HG03575 (cell line): ENCODE results near the gene C15orf61.

Experiments used
- ATAC-seq: cut with Tn5 transposase; IDR thresholded peaks from one replicate; pipeline ENCODE4 v1.9.1; 2021; ENCODE audit not compliant: unreplicated experiment, insufficient number of reproducible peaks, low FRiP score; ENCODE audit errors: extremely low read depth

Gene C15orf61

DNA sequence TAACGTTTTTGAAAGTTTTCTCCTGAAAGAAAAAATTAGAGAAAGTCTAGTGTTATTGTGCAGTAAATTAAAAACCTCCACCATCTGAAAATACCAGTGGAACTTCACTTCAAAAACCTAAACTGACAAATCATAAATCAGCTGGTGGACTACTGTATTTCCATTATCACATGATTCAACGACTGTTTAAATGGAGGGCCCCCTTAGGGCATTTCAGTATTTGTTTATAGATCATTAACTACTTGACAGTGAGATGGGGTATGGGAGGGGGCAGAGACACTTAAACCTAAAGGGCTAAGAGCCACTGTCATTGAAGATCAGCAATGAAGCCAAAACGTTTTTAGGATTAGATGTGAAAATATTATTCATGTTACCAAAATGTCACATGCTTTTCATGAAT, 8.8 kb upstream of the C15orf61 start:
- no peak for ATAC-seq

DNA sequence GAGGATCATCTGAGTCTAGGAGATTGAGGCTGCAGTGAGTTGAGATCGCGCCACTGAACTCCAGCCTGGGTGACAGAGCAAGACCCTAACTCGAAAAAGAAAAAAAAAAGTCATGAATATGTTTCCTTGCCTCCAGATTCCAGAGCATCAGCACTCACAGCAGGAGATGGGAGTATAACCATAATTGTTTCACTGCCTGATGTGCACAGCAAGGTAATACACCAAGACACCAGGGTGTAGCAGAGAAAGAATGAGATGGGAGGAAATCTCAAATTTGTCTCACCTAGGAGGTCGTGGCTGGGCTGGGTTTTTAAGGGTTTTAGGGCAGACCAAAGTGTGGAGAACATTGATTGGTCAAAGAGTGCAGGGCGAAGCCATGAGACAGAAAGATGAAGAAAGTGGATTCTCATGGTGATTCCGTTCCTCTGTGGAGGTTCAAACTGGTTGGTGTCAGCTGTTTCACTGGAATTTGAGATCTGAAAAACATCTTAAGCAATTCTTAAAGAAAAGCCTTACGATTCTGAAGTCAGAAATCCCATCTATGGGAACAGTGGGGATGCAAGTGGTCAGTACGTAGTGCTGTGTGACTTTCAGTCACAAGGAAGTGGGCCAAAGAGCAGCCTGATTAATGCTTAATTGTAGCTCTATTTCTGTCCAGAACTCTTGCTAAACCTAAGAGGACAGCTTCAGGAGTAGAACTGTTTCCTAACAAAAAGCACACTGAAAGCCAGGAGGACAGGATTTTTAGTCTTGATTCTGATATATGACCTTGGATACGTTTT, 7.8 kb upstream of the C15orf61 start:
- ATAC-seq: no peak

DNA sequence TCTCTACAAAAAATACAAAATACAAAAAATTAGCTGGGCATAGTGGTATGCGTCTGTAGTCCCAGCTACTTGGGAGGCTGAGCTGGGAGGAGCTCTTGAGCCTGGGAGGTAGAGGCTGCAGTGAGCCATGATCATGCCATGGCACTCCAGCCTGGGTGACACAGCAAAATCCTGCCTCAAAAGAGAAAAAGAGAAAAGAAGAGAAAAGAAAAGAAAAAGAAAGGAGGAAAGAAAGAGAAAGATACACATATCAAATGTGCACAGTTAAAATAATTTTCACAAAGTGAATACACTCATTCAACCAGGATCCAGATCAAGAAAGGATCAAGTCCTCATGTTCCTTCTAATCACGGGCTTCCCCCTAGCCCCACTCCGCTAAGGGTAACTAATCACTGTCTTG, 5.8 kb upstream of the C15orf61 start:
- no peak for ATAC-seq

- ATAC-seq: no peak
Observed at GRCh38 chr15:67515557-67515956, 5.4 kb upstream of the C15orf61 start.

DNA sequence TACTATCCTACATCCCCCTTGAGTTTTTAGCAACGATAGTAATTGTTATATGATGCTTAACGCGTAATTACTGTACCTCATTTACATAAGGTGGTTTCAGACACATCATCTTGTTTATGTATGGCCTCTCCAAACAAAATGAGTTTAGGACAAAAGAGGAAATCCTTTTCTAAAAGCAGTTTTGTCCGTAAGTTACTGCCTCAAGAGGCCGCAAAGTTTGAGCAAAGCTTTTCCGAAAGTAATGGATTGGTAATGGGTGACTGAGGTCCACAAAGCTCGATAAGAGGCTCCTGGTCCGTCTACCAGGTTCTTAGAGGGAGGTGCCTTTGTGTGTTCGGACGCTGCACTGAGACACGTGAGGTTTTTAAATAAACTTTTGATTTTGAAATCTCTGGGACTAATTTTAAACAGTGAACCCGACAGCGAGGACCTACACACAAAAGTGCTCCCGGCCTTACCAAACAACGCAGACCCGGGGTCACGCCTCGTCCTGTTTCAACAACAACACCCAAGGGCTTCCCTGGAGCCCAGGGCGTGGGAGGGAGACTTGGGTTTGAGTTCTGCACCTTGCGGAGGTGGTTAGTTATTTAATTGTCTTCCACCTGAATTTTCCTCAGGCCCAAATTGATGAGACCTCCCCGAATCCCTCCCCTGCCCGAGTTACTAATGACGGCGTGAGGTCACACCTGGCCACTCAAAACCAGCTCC, 456 bp upstream of the C15orf61 start:
- ATAC-seq: no peak

DNA sequence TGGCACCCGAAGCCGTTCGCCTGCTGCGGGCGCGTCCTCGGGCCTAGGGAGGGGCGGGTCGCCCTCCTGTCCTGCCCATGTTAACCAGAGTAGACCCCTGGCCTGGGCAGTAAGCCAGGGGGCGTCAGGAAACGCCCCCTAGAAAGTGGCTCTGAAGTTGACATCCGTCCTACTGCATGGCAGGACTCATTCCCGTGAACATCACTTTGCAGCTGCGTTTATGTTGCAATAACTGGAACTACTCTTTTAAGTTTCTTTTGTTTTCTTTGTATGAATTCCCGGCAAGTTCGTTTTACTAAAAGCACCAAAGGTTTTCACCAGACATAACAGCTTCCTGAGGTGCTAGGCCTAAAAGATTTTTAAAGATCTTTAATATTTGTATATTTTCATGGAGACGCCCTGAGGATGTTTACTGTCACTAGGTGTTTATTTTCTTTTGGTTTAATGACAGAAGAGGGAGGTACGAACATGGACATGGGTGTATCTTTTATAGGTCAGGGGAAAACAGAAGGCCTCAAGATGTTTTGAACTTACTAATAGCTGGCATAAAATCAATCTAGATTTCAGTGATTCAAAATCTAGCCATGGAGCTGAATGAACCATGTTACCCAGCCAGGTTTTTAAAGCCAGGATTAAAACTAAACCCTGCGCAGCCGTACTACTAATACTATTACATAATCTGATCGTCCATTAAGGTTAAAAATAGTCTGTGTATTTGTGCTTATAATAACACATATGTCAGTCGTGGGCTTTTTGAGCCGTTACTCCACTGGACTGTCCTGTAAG, 1.0 kb downstream of the C15orf61 start:
- ATAC-seq: no peak

- no peak for ATAC-seq
Observed at GRCh38 chr15:67523330-67523729, 2.4 kb downstream of the C15orf61 start.

DNA sequence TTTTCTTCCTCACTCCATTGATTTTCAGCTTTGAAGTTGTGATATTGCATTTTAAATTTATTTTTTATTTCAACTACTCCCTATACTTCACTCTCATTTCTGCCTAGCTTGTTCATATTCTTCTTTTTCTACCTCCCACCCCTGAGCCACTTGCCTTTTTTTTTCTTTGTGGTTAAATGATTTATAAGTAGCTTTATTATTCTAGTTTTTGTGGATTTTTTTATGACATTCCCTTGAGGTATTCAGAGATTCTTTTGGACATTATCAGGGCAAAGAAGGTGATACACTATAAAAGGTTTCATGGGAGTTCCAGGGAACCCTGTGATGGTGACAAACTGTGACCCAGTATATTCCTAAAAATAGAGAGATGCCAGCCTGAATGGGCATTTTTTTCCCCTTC, 3.3 kb downstream of the C15orf61 start:
- ATAC-seq: no peak

- ATAC-seq: no peak
Observed at GRCh38 chr15:67528513-67528912, 7.6 kb downstream of the C15orf61 start.

DNA sequence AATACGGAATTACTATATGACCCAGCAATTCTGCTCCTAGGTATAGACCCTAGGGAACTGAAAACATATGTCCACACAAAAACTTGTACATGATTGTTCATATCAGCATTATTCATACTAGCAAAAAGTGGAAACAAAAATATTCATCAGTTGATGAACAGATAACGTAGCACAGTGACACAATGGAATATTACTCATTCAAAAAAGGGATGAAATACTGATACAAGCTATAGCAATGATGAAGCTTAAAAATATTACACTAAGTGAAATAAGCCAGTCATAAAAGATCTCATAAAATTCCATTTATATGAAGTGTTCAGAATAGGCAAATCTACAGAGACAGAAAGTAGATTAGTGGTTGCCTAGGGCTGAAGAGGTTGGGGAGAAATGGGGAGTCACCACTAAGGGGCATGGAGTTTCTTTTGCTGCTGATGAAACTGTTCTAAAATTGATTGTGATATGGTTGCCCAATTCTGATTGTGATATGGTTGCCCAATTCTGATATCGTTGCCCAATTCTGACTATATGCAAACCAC, 10.5 kb downstream of the C15orf61 start:
- ATAC-seq: no peak

- no peak for ATAC-seq
Observed at GRCh38 chr15:67533873-67534272, 12.9 kb downstream of the C15orf61 start.

- ATAC-seq: no peak
Observed at GRCh38 chr15:67534360-67534759, 13.4 kb downstream of the C15orf61 start.

GRCh38 chr15:67537771-67538170, 16.8 kb downstream of the C15orf61 start:
- no peak for ATAC-seq

GRCh38 chr15:67542420-67543347, 21.8 kb downstream of the C15orf61 start, which contains the start of gene MAP2K5:
TSS of gene MAP2K5 (plus strand) at chr15:67542703. CDS start at chr15:67543336, 633 bp downstream.
- ATAC-seq: no peak

GRCh38 chr15:67543348-67543718, 22.4 kb downstream of the C15orf61 start:
- no peak for ATAC-seq

DNA sequence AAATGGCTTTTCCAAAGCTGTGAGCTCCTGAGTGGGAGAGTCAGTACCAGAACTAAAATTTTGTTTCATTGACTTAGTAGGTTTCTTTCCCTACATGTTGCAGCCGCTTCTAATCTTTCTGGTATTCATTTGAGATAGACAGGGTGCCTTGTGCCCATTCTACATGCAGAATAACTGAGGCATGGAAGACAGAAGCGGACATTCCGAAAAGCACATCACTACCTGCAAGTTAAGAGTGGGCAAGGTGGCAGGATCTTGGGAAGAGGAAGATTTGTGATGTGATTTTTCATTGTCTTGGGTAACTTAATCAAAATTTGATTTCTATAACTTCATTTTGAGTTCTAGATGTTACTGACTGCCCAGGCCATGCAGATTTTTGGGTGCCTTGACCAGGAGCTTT, 23.5 kb downstream of the C15orf61 start:
- no peak for ATAC-seq

GRCh38 chr15:67545864-67546263, 24.9 kb downstream of the C15orf61 start:
- no peak for ATAC-seq

DNA sequence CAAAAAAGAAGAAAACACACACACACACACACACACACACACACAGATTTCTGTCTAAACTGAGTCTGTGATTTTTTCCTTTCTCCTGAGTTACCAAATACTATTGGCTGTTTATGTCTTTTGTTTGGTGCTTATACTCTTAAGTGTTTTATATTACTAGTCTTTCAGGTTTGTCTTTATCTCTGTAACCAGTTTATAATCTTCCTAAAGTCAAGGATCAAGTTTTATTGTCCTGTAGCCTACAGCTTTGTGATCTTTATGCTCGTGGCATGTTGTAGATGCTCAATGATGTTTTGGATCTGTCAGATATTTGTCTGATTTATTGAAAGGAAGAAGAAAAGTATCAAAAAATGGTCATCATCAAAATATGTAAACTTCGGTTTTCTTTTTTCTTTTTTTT, 26.1 kb downstream of the C15orf61 start:
- no peak for ATAC-seq

DNA sequence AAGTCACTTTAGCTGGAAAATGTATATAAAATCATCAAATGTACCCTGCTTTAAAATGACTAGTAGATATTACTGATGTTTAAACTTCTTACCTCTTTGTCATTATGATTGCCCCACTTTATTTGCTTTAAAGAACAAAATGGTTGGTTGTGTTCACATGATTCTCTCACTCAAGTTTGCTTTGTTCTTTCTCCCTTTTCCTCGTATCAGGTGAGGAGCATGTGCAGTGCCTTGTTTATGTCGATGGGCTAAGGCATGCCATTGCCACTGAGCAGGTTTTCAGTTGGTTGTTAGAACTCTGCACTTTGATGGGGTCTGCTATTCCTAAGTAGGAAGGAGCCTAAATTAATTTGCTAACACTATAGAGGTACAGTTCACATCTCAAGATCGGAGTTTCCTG, 26.9 kb downstream of the C15orf61 start:
- no peak for ATAC-seq
